Upper lobe of left lung (tissue), 6 donors: ENCODE results near the gene SYCP2L. TPM values are rescaled to one million over a fixed set of nuclear protein-coding genes. Genes with fewer than 3 reads are reported as not detected.
"Not testable (repeated sequence)": the region's sequence is repeated elsewhere in the genome, so short reads cannot be mapped to it uniquely, and the experiment has no call there.

Source experiments
- ATAC-seq, 2 donors: fragments of 200-7000 bp; cut with Tn5 transposase; one replicate each; pipeline ENCODE4 v1.9.1; 2022; ENCODE audit warnings: mild to moderate bottlenecking in 2 of 2, moderate library complexity in 2 of 2; ENCODE audit not compliant: low FRiP score in 2 of 2
- DNase-seq, 2 donors: peaks; one replicate each; pipeline ENCODE4 v3.0.0-alpha.2; 2019 to 2020
- H3K27ac ChIP-seq, 4 donors: fragments of 200-600 bp; sonication (generic); one replicate each; pipeline ENCODE4 v1.5.1; 2016 to 2019
- H3K27me3 ChIP-seq, 4 donors: fragments of 200-600 bp; sonication (generic); one replicate each; pipeline ENCODE4 v1.5.1; 2017 to 2019
- H3K36me3 ChIP-seq, 4 donors: fragments of 200-600 bp; sonication (generic); one replicate each; pipeline ENCODE4 v1.5.1; 2016 to 2019
- H3K4me1 ChIP-seq, 4 donors: fragments of 200-600 bp; sonication (generic); one replicate each; pipeline ENCODE4 v1.5.1; 2018 to 2019
- H3K4me3 ChIP-seq, 4 donors: fragments of 200-600 bp; sonication (generic); one replicate each; pipeline ENCODE4 v1.5.1; 2017 to 2019; ENCODE audit warnings: mild to moderate bottlenecking in 2 of 4, moderate library complexity in 1 of 4
- H3K9me3 ChIP-seq, 4 donors: fragments of 200-600 bp; sonication (generic); one replicate each; pipeline ENCODE4 v1.5.1; 2018 to 2019
- CTCF ChIP-seq, 6 experiments: fragments of 450-650 bp in 4 of 6; fragments of 200-600 bp in 2 of 6; sonication (generic) in 2 of 6; IDR thresholded peaks; one replicate each; pipeline ENCODE4 v1.5.1; 2016 to 2019; ENCODE audit warnings: antibody characterized with exemption in 6 of 6
- EP300 ChIP-seq, 4 donors: sonication (generic); formaldehyde crosslinking; IDR thresholded peaks; one replicate each; pipeline ENCODE4 v1.5.1; 2017; ENCODE audit warnings: antibody characterized with exemption in 4 of 4, control low read depth in 2 of 4
- POLR2A ChIP-seq, 4 donors: fragments of 450-650 bp; IDR thresholded peaks; one replicate each; pipeline ENCODE4 v1.5.1; 2016 to 2017; ENCODE audit warnings: antibody characterized with exemption in 4 of 4, mild to moderate bottlenecking in 2 of 4
- POLR2AphosphoS5 ChIP-seq, 2 donors: sonication (generic); formaldehyde crosslinking; IDR thresholded peaks; one replicate each; pipeline ENCODE4 v1.5.1; 2017; ENCODE audit warnings: antibody characterized with exemption in 2 of 2
- WGBS, 2 donors: methylation state at CpG; one replicate each; pipeline ENCODE4 v1.1.5; 2017 to 2018; 5-methylcytosine and 5-hydroxymethylcytosine counted together
- total RNA-seq, 6 donors: library from RNA; depleted of rRNA in 4 of 6; stranded (reverse); fragments of >200 nt in 4 of 6; gene quantifications; one replicate each; pipeline versions ENCODE4 v1.1.0 to v1.2.1, GENCODE V29; 2016 to 2021
- donor health status: DM: no; HTN: no; CAD: no; lungs with moderate emphysema.
- donor health status: DM: no; HTN: yes; CAD: no; lungs with severe emphysema.

The SYCP2L gene
- total RNA-seq, 6 donors from 2014 or later: 0.46 to 8.4 (median 1.6) TPM

- TF ChIP-seq POLR2A (IDR thresholded peaks at IDR 0.05): no peak
- no peak for TF ChIP-seq CTCF (IDR thresholded peaks at IDR 0.05)
- TF ChIP-seq POLR2AphosphoS5 (IDR thresholded peaks at IDR 0.05): no peak
- no peak for TF ChIP-seq EP300 (IDR thresholded peaks at IDR 0.05)
- ATAC-seq: no peak
- Histone ChIP-seq H3K27ac (no peak overlapping the region), H3K4me1 (peaks cover 0 to 11% (median 4%) of the 10 kb centered on the region in 4 donors), H3K9me3 (no peaks in the 10 kb centered on the region), H3K27me3 (peaks cover 0 to 20% (median 6%) of the 10 kb centered on the region in 4 donors), H3K36me3 (no peaks in the 10 kb centered on the region), H3K4me3 (no peak overlapping the region)
- WGBS, 2 donors: 89 to 93% methylated on average over 1 of the region's 1 CpG
- DNase-seq: no peak
Observed at GRCh38 chr6:10877871-10878270, 9.0 kb upstream of the SYCP2L start.

GRCh38 chr6:10880366-10880765 is 6.5 kb upstream of the SYCP2L start:
- H3K36me3 ChIP-seq: no peaks in the 10 kb centered on the region
- no peak for DNase-seq
- TF ChIP-seq EP300 (IDR thresholded peaks at IDR 0.05) (no peak), POLR2A (IDR thresholded peaks at IDR 0.05) (no peak), CTCF (IDR thresholded peaks at IDR 0.05) (no peak), POLR2AphosphoS5 (IDR thresholded peaks at IDR 0.05) (no peak)
- no peak for ATAC-seq
- peaks cover 0 to 37% (median 9%) of the 10 kb centered on the region in 4 donors for H3K27me3 ChIP-seq
- H3K4me3 ChIP-seq: no peak overlapping the region
- peaks cover 0 to 18% (median 10%) of the 10 kb centered on the region in 4 donors for H3K4me1 ChIP-seq
- H3K27ac ChIP-seq: no peak overlapping the region
- 95% methylated on average over 2 of the region's 2 CpGs for WGBS, 2 donors
- no peaks in the 10 kb centered on the region for H3K9me3 ChIP-seq

- 28 to 47% methylated on average over 14 of the region's 14 CpGs for WGBS, 2 donors
- H3K36me3 ChIP-seq, DNase-seq, H3K4me3 ChIP-seq, H3K27ac ChIP-seq, H3K9me3 ChIP-seq, ATAC-seq: not testable (repeated sequence)
- Histone ChIP-seq H3K4me1 (peaks cover 10 to 29% (median 19%) of the 10 kb centered on the region in 4 donors), H3K27me3 (peaks cover 0 to 45% (median 9%) of the 10 kb centered on the region in 4 donors)
Observed at GRCh38 chr6:10882253-10882630, 4.6 kb upstream of the SYCP2L start.

- ATAC-seq (no peak), DNase-seq (peak in 1 of 2 donors; percentile 54)
- whole genome bisulfite sequencing, 2 donors: 16 to 18% methylated on average over 20 to 28 of the region's 28 CpGs
- TF ChIP-seq POLR2AphosphoS5 (IDR thresholded peaks at IDR 0.05): no peak
- TF ChIP-seq CTCF (IDR thresholded peaks at IDR 0.05): no peak
- no peak for TF ChIP-seq EP300 (IDR thresholded peaks at IDR 0.05)
- TF ChIP-seq POLR2A (IDR thresholded peaks at IDR 0.05): no peak
- Histone ChIP-seq H3K27ac (no peak overlapping the region), H3K36me3 (no peaks in the 10 kb centered on the region), H3K4me1 (peaks cover 10 to 33% (median 21%) of the 10 kb centered on the region in 4 donors), H3K27me3 (peaks cover 0 to 45% (median 9%) of the 10 kb centered on the region in 4 donors), H3K4me3 (no peak overlapping the region), H3K9me3 (no peaks in the 10 kb centered on the region)
Observed at GRCh38 chr6:10882657-10883171, 4.1 kb upstream of the SYCP2L start.

- Histone ChIP-seq H3K4me1 (peaks cover 10 to 33% (median 21%) of the 10 kb centered on the region in 4 donors), H3K27me3 (peaks cover 0 to 45% (median 9%) of the 10 kb centered on the region in 4 donors), H3K36me3 (no peaks in the 10 kb centered on the region), H3K27ac (no peak overlapping the region), H3K4me3 (no peak overlapping the region), H3K9me3 (no peaks in the 10 kb centered on the region)
- TF ChIP-seq POLR2A (IDR thresholded peaks at IDR 0.05) (no peak), EP300 (IDR thresholded peaks at IDR 0.05) (no peak), POLR2AphosphoS5 (IDR thresholded peaks at IDR 0.05) (no peak), CTCF (IDR thresholded peaks at IDR 0.05) (no peak)
- WGBS, 2 donors: 24% methylated on average over 37 to 51 of the region's 51 CpGs
- ATAC-seq (no peak), DNase-seq (peak in 1 of 2 donors; percentile 51)
Observed at GRCh38 chr6:10883312-10884244, 3.3 kb upstream of the SYCP2L start.
